CD4-positive, alpha-beta T cell (primary cell): Measurements from ENCODE around the gene ANXA10. TPM values are rescaled to one million over a fixed set of nuclear protein-coding genes. Genes with fewer than 3 reads are reported as not detected.

Experiments used
- ATAC-seq: fragments of 200-7000 bp; cut with Tn5 transposase; one replicate; pipeline ENCODE4 v1.10.0; 2022; ENCODE audit warnings: mild to moderate bottlenecking; ENCODE audit not compliant: poor library complexity
- CTCF ChIA-PET: fragments of 350-600 bp; sonication (Branson Sonifier 250); formaldehyde crosslinking; loops from one replicate; lab custom pipeline; 2021; ENCODE audit warnings: antibody characterized with exemption, inconsistent platforms; lab: Charles Lee
- POLR2A ChIA-PET: fragments of 350-600 bp; sonication (Branson Sonifier 250); formaldehyde crosslinking; loops from one replicate; lab custom pipeline; 2021; ENCODE audit warnings: antibody characterized with exemption, inconsistent platforms; lab: Charles Lee
- DNase-seq, 14 experiments: peaks; one replicate each; pipeline ENCODE4 v3.0.0-alpha.2; 2013 to 2020; ENCODE audit warnings: mixed read lengths in 2 of 14
- H3K27ac ChIP-seq, 2 donors: one replicate each; pipeline versions ENCODE4 v1.5.1 to v1.7.0; 2013; ENCODE audit warnings: low read length in 2 of 2, low read depth in 1 of 2, mild to moderate bottlenecking in 1 of 2
- H3K27me3 ChIP-seq, 2 experiments: 1 replicate in 1 of 2; 2 replicates in 1 of 2; pipeline versions ENCODE4 v1.6.1 to v1.7.0; 2013; ENCODE audit warnings: low read length in 2 of 2, control low read depth in 1 of 2, mild to moderate bottlenecking in 1 of 2, moderate library complexity in 1 of 2; ENCODE audit not compliant: insufficient read depth in 2 of 2, control insufficient read depth in 1 of 2
- H3K36me3 ChIP-seq: one replicate; pipeline ENCODE4 v1.6.1; 2013; ENCODE audit warnings: low read length, control low read depth; ENCODE audit not compliant: insufficient read depth
- H3K4me1 ChIP-seq: one replicate; pipeline ENCODE4 v1.6.1; 2013; ENCODE audit warnings: low read length, control low read depth; ENCODE audit not compliant: insufficient read depth
- H3K4me3 ChIP-seq: one replicate; pipeline ENCODE4 v1.5.1; 2013; ENCODE audit warnings: mild to moderate bottlenecking, low read length, moderate library complexity
- H3K9me3 ChIP-seq, 2 experiments: 1 replicate in 1 of 2; 2 replicates in 1 of 2; pipeline versions ENCODE4 v1.6.1 to v1.7.0; 2013; ENCODE audit warnings: low read length in 2 of 2, mild to moderate bottlenecking in 2 of 2, control low read depth in 1 of 2, moderate library complexity in 1 of 2; ENCODE audit not compliant: control insufficient read depth in 1 of 2, insufficient read depth in 1 of 2
- H3K27ac Mint-ChIP-seq: one replicate; pipeline ENCODE4 v1.8.0; 2020; ENCODE audit warnings: mixed read lengths
- H3K27me3 Mint-ChIP-seq: one replicate; pipeline ENCODE4 v1.8.0; 2021; ENCODE audit warnings: mixed read lengths
- H3K36me3 Mint-ChIP-seq: one replicate; pipeline ENCODE4 v1.8.0; 2021; ENCODE audit warnings: low read depth, mixed read lengths
- H3K4me1 Mint-ChIP-seq: one replicate; pipeline ENCODE4 v1.8.0; 2021; ENCODE audit warnings: low read depth, mixed read lengths
- H3K4me3 Mint-ChIP-seq: one replicate; pipeline ENCODE4 v1.8.0; 2020; ENCODE audit warnings: mild to moderate bottlenecking, mixed read lengths
- H3K9me3 Mint-ChIP-seq: one replicate; pipeline ENCODE4 v1.8.0; 2020; ENCODE audit warnings: mixed read lengths
- intact Hi-C, 2 experiments: fragments of 100-400 bp; cut with DNase I in 1 of 2; cut with micrococcal nuclease in 1 of 2; formaldehyde crosslinking; loops; one replicate each; pipeline versions ENCODE4 v1.15.1 to v1.9.0; 2023 to 2025; cut with DNase I, micrococcal nuclease
- total RNA-seq, 174 experiments: library from RNA in 2 of 174; stranded (reverse) in 2 of 174; gene quantifications; one replicate each; pipeline ENCODE4 v1.2.3 and lab custom pipeline; 2021 to 2026
- TF ChIP-seq, protein P1 (sequence below): fragments of 200-600 bp; IDR thresholded peaks from one replicate; pipeline ENCODE4 v1.8.0; 2022; ENCODE audit warnings: antibody characterized with exemption, mild to moderate bottlenecking

Gene ANXA10
- total RNA-seq, 2 experiments from 2014 or later: not detected

DNA sequence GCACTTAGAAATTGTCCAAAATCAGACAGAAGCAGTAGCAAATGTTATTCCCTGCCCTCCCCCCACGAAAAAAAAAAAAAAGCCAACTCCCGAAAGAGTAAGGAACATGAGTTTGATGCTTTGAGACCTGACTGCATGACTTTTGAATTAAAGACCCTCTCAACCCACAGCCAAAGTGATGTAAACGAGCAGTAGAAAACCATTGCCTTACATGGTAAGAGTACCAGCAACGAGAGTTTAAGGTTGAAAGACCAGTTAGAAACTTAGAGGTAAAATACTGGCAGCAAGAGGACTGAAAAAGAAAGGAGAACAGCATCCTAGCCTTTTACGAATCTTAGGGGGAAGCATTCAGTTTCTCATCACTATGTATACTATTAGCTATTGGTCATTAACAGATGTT, 10.0 kb upstream of the ANXA10 start:
- Mint-ChIP-seq H3K4me1 (no peaks in the 10 kb centered on the region), H3K36me3 (no peaks in the 10 kb centered on the region), H3K27me3 (no peaks in the 10 kb centered on the region), H3K4me3 (no peak overlapping the region), H3K27ac (no peak overlapping the region), H3K9me3 (peaks cover 3% of the 10 kb centered on the region)
- H3K9me3 ChIP-seq: peaks cover 0 to 3% of the 10 kb centered on the region in 2 experiments
- DNase-seq (no peak), ATAC-seq (no peak)
- H3K36me3 ChIP-seq: no peaks in the 10 kb centered on the region
- H3K27ac ChIP-seq: no peak overlapping the region
- POLR2A ChIA-PET: no interaction called here
- no peak overlapping the region for H3K4me3 ChIP-seq
- no peaks in the 10 kb centered on the region for H3K4me1 ChIP-seq
- intact Hi-C loops: no loop called here
- TF ChIP-seq, protein P1, sequence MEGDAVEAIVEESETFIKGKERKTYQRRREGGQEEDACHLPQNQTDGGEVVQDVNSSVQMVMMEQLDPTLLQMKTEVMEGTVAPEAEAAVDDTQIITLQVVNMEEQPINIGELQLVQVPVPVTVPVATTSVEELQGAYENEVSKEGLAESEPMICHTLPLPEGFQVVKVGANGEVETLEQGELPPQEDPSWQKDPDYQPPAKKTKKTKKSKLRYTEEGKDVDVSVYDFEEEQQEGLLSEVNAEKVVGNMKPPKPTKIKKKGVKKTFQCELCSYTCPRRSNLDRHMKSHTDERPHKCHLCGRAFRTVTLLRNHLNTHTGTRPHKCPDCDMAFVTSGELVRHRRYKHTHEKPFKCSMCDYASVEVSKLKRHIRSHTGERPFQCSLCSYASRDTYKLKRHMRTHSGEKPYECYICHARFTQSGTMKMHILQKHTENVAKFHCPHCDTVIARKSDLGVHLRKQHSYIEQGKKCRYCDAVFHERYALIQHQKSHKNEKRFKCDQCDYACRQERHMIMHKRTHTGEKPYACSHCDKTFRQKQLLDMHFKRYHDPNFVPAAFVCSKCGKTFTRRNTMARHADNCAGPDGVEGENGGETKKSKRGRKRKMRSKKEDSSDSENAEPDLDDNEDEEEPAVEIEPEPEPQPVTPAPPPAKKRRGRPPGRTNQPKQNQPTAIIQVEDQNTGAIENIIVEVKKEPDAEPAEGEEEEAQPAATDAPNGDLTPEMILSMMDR: no peak
- no peaks in the 10 kb centered on the region for H3K27me3 ChIP-seq
- CTCF ChIA-PET: no interaction called here

DNA sequence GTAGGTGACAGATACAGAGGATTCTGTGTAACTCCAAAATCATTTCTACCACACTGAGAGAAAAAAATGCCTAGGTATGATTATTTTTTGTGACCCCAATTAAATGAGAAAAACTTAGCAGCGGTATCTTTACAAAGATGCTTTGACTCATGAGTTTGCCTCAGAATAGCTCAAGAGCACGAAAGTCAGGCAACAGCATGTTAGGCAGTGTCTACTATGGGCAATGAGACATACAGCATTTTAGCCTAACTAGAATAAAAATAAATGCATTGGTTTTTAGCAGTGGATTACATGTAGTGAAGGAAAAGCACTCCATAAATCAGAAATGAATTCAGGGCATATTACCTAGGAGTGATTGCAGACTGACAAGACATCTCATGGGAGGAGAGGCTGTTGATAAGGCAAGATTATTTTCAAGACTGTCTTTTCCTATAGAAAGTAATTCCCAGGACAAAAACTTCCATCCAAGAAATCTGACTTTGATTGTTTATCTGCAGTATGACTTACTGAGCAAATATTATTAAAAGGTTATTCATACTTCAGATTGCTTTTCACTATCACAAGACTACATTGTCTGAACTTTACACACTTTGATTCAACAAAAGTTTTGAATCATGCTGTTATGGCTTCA, 3.6 kb downstream of the ANXA10 start:
- intact Hi-C loops: no loop called here
- TF ChIP-seq, protein P1: no peak
- ATAC-seq (no peak), DNase-seq (no peak)
- POLR2A ChIA-PET: no interaction called here
- no peak overlapping the region for H3K27ac Mint-ChIP-seq
- H3K9me3 Mint-ChIP-seq: no peaks in the 10 kb centered on the region
- no peaks in the 10 kb centered on the region for H3K4me1 ChIP-seq
- CTCF ChIA-PET: no interaction called here
- no peaks in the 10 kb centered on the region for H3K36me3 ChIP-seq
- H3K4me3 ChIP-seq: no peak overlapping the region
- H3K27me3 Mint-ChIP-seq: no peaks in the 10 kb centered on the region
- H3K27me3 ChIP-seq: no peaks in the 10 kb centered on the region
- no peaks in the 10 kb centered on the region for H3K9me3 ChIP-seq
- no peaks in the 10 kb centered on the region for H3K4me1 Mint-ChIP-seq
- no peak overlapping the region for H3K27ac ChIP-seq
- no peaks in the 10 kb centered on the region for H3K36me3 Mint-ChIP-seq
- H3K4me3 Mint-ChIP-seq: no peak overlapping the region

DNA sequence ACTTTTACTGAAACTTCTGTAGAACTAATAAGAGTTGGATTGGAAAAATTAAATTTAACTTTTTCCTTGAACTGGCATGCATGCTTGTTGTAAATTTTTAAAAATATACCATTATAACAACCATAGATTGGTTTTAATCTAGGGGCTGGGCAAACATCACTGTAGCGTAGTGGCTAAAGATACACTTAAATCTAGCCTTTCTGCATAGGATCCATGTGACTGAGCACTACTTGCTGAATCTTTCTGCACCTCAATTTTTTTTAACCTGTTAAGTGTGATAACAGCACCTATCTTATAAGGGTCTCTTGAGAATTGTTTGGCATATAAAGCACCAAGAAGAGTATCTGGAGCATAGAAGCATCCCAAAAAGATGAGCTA, 4.1 kb downstream of the ANXA10 start:
- no peak overlapping the region for H3K4me3 Mint-ChIP-seq
- H3K4me1 ChIP-seq: no peaks in the 10 kb centered on the region
- no peaks in the 10 kb centered on the region for H3K36me3 ChIP-seq
- CTCF ChIA-PET: no interaction called here
- no peak overlapping the region for H3K4me3 ChIP-seq
- no peaks in the 10 kb centered on the region for H3K27me3 Mint-ChIP-seq
- H3K36me3 Mint-ChIP-seq: no peaks in the 10 kb centered on the region
- POLR2A ChIA-PET: no interaction called here
- H3K9me3 ChIP-seq: no peaks in the 10 kb centered on the region
- no peaks in the 10 kb centered on the region for H3K4me1 Mint-ChIP-seq
- H3K9me3 Mint-ChIP-seq: no peaks in the 10 kb centered on the region
- no peak overlapping the region for H3K27ac Mint-ChIP-seq
- H3K27me3 ChIP-seq: no peaks in the 10 kb centered on the region
- ATAC-seq: no peak
- TF ChIP-seq, protein P1: no peak
- intact Hi-C loops: no loop called here
- no peak for DNase-seq
- no peak overlapping the region for H3K27ac ChIP-seq
